WTC11 (cell line): ENCODE data around the gene CBFA2T2. TPM values are rescaled to one million over a fixed set of nuclear protein-coding genes. Genes with fewer than 3 reads are reported as not detected.
A peak's percentile ranks its signal among the peaks of the same experiment; 100 is the strongest.

Source experiments
- ATAC-seq: fragments of 200-7000 bp; cut with Tn5 transposase; 2 replicates; pipeline ENCODE4 v1.10.0; 2021; ENCODE audit warnings: mild to moderate bottlenecking, moderate library complexity
- CTCF ChIA-PET: fragments of 300-600 bp; sonication (Branson Sonifier 250); formaldehyde crosslinking; loops from one replicate; lab custom pipeline; 2021; ENCODE audit warnings: antibody characterized with exemption; lab: Charles Lee
- POLR2A ChIA-PET: fragments of 350-600 bp; sonication (Branson Sonifier 250); formaldehyde crosslinking; loops from one replicate; lab custom pipeline; 2021; ENCODE audit warnings: antibody characterized with exemption; lab: Charles Lee
- DNase-seq: peaks from one replicate; pipeline ENCODE4 v3.0.0; 2021; ENCODE audit warnings: low spot score
- H3K27ac Mint-ChIP-seq: 2 replicates; pipeline ENCODE4 v1.8.0; 2021; ENCODE audit warnings: mixed read lengths
- H3K27me3 Mint-ChIP-seq: 2 replicates; pipeline ENCODE4 v1.8.0; 2021; ENCODE audit warnings: low read depth, mild to moderate bottlenecking, moderate library complexity, mixed read lengths
- H3K36me3 Mint-ChIP-seq: 2 replicates; pipeline ENCODE4 v1.8.0; 2021; ENCODE audit warnings: mixed read lengths
- H3K4me1 Mint-ChIP-seq: 2 replicates; pipeline ENCODE4 v1.8.0; 2022; ENCODE audit warnings: mixed read lengths
- H3K4me3 Mint-ChIP-seq: 2 replicates; pipeline ENCODE4 v1.8.0; 2021; ENCODE audit warnings: mild to moderate bottlenecking, moderate library complexity, mixed read lengths
- H3K9me3 Mint-ChIP-seq: 2 replicates; pipeline ENCODE4 v1.8.0; 2021; ENCODE audit warnings: mixed read lengths
- ATF2 ChIP-seq: sonication (generic); formaldehyde crosslinking; IDR thresholded peaks from 2 replicates; pipeline ENCODE4 v1.8.1; 2022; ENCODE audit warnings: low read depth, missing genetic modification reagents, borderline replicate concordance
- CREB1 ChIP-seq: sonication (generic); formaldehyde crosslinking; IDR thresholded peaks from 2 replicates; pipeline ENCODE4 v1.8.0; 2023; ENCODE audit warnings: mild to moderate bottlenecking, missing genetic modification reagents
- ESRRA ChIP-seq: sonication (generic); formaldehyde crosslinking; IDR thresholded peaks from 2 replicates; pipeline ENCODE4 v1.8.1; 2022; ENCODE audit warnings: mild to moderate bottlenecking, missing genetic modification reagents, borderline replicate concordance
- ETV6 ChIP-seq: sonication (generic); formaldehyde crosslinking; IDR thresholded peaks from 2 replicates; pipeline ENCODE4 v1.8.1; 2022; ENCODE audit warnings: mild to moderate bottlenecking, missing genetic modification reagents
- GRHL2 ChIP-seq: fragments of 250-450 bp; sonication (Bioruptor Pico); IDR thresholded peaks from 2 replicates; pipeline ENCODE4 v1.8.0; 2022; ENCODE audit warnings: mild to moderate bottlenecking, moderate library complexity; ENCODE audit not compliant: insufficient replicate concordance, severe bottlenecking
- IRF2 ChIP-seq: sonication (generic); formaldehyde crosslinking; IDR thresholded peaks from 2 replicates; pipeline ENCODE4 v1.8.0; 2022; ENCODE audit warnings: low read depth, missing genetic modification reagents, borderline replicate concordance
- MXD4 ChIP-seq: fragments of 250-450 bp; sonication (Bioruptor Pico); IDR thresholded peaks from 2 replicates; pipeline ENCODE4 v1.8.0; 2021; ENCODE audit warnings: mild to moderate bottlenecking, moderate library complexity, borderline replicate concordance
- NR1H2 ChIP-seq: sonication (generic); formaldehyde crosslinking; IDR thresholded peaks from 2 replicates; pipeline ENCODE4 v1.9.0; 2021; ENCODE audit warnings: mild to moderate bottlenecking, moderate library complexity, missing genetic modification reagents
- SMAD3 ChIP-seq: sonication (generic); formaldehyde crosslinking; IDR thresholded peaks from 2 replicates; pipeline ENCODE4 v1.8.0; 2022; ENCODE audit warnings: missing genetic modification reagents, mild to moderate bottlenecking, borderline replicate concordance
- SMAD4 ChIP-seq: sonication (generic); formaldehyde crosslinking; IDR thresholded peaks from 2 replicates; pipeline ENCODE4 v1.8.0; 2022; ENCODE audit warnings: mild to moderate bottlenecking, missing genetic modification reagents
- SP1 ChIP-seq: sonication (generic); formaldehyde crosslinking; conservative IDR thresholded peaks from 2 replicates; pipeline ENCODE4 v1.8.1; 2022; ENCODE audit warnings: missing genetic modification reagents
- ZNF121 ChIP-seq: sonication (generic); formaldehyde crosslinking; IDR thresholded peaks from 2 replicates; pipeline ENCODE4 v1.8.0; 2023; ENCODE audit warnings: missing genetic modification reagents
- ZNF232 ChIP-seq: sonication (generic); formaldehyde crosslinking; IDR thresholded peaks from 2 replicates; pipeline ENCODE4 v1.8.0; 2022; ENCODE audit warnings: mild to moderate bottlenecking, missing genetic modification reagents
- ZNF263 ChIP-seq: sonication (generic); formaldehyde crosslinking; IDR thresholded peaks from 2 replicates; pipeline ENCODE4 v1.8.1; 2022; ENCODE audit warnings: low read depth, mild to moderate bottlenecking, moderate library complexity, missing genetic modification reagents
- ZNF317 ChIP-seq: sonication (generic); formaldehyde crosslinking; IDR thresholded peaks from 2 replicates; pipeline ENCODE4 v1.8.1; 2023; ENCODE audit warnings: low read depth, mild to moderate bottlenecking, moderate library complexity, missing genetic modification reagents, borderline replicate concordance
- ZNF671 ChIP-seq: fragments of 250-450 bp; sonication (Bioruptor Pico); IDR thresholded peaks from 2 replicates; pipeline ENCODE4 v1.8.0; 2021; ENCODE audit warnings: mild to moderate bottlenecking
- total RNA-seq: library from RNA; stranded (reverse); gene quantifications from 3 replicates; pipeline ENCODE4 v1.2.3, GENCODE V29; 2021
- TF ChIP-seq, protein P1 (sequence below): sonication (generic); formaldehyde crosslinking; conservative IDR thresholded peaks from 2 replicates; pipeline ENCODE4 v1.8.1; 2023; ENCODE audit warnings: mild to moderate bottlenecking, low read depth, missing genetic modification reagents, moderate library complexity
- TF ChIP-seq, protein P2 (sequence below): sonication (generic); formaldehyde crosslinking; IDR thresholded peaks from 2 replicates; pipeline ENCODE4 v1.8.1; 2022; ENCODE audit warnings: low read depth, mild to moderate bottlenecking, moderate library complexity, missing genetic modification reagents, borderline replicate concordance
- TF ChIP-seq, protein P3 (sequence below): sonication (generic); formaldehyde crosslinking; IDR thresholded peaks from 2 replicates; pipeline ENCODE4 v1.8.1; 2023; ENCODE audit warnings: mild to moderate bottlenecking, moderate library complexity, missing genetic modification reagents
- TF ChIP-seq, protein P4 (sequence below): sonication (generic); formaldehyde crosslinking; IDR thresholded peaks from 2 replicates; pipeline ENCODE4 v1.8.0; 2022; ENCODE audit warnings: mild to moderate bottlenecking, missing genetic modification reagents

Gene CBFA2T2
- total RNA-seq, 1 experiment from 2014 or later, result 22.1 TPM

GRCh38 chr20:33526769-33527168 lies 36.9 kb downstream of the CBFA2T2 start (continued):
- no peak for TF ChIP-seq IRF2 (CRISPR knock-in tag)
- TF ChIP-seq ZNF121 (CRISPR knock-in tag), result no peak
- no peak for TF ChIP-seq MXD4 (CRISPR knock-in tag)
- TF ChIP-seq ZNF317 (CRISPR knock-in tag), result no peak
- TF ChIP-seq, protein P1, sequence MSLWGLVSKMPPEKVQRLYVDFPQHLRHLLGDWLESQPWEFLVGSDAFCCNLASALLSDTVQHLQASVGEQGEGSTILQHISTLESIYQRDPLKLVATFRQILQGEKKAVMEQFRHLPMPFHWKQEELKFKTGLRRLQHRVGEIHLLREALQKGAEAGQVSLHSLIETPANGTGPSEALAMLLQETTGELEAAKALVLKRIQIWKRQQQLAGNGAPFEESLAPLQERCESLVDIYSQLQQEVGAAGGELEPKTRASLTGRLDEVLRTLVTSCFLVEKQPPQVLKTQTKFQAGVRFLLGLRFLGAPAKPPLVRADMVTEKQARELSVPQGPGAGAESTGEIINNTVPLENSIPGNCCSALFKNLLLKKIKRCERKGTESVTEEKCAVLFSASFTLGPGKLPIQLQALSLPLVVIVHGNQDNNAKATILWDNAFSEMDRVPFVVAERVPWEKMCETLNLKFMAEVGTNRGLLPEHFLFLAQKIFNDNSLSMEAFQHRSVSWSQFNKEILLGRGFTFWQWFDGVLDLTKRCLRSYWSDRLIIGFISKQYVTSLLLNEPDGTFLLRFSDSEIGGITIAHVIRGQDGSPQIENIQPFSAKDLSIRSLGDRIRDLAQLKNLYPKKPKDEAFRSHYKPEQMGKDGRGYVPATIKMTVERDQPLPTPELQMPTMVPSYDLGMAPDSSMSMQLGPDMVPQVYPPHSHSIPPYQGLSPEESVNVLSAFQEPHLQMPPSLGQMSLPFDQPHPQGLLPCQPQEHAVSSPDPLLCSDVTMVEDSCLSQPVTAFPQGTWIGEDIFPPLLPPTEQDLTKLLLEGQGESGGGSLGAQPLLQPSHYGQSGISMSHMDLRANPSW (CRISPR knock-in tag), result no peak
- TF ChIP-seq ZNF263 (CRISPR knock-in tag), result no peak

DNA sequence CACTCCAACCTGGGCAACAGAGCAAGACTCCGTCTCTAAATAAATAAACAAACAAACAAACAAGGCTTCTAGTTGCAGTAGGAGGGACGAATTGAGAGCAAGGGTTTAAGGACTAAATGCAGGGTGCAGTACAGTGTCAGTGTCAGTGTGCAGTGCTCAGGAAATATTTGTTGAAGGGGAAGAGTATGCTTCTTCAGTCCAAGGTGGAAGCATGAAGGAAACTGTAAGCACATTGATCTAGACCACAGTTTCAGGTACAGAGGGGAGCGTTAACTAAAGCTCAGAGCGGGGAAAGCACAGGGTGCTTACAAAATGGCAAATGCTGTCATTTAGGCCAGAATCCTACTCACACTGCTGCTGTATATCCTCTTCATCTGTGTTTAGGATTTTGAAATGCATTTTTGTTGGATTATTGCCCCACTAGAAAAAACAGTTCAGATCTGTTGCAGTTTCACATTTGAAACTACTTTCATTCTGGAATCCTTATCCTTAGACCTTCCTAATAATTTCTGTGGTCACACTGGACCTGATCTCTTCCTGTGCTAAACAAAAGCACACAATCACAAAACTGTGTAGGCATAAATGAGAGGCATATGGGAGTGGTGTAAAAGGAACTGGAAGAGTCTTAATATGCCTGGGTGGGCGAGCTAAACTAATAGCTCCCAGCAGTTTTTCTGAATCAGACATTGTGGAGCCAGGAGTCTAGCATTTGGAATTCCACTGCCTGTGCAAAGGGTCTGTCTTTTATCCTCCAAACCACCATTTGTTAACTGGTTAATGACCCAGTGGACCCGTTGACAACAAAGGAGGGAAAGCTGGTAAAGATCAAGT lies 41.4 kb downstream of the CBFA2T2 start:
- Mint-ChIP-seq H3K27me3 (no peaks in the 10 kb centered on the region), H3K27ac (peak overlapping the region; percentile 31), H3K9me3 (no peaks in the 10 kb centered on the region), H3K4me3 (no peak overlapping the region), H3K36me3 (no peaks in the 10 kb centered on the region; the same call in 1 of the 2 replicates)
- no peak for DNase-seq
- POLR2A ChIA-PET, result no interaction called here
- TF ChIP-seq CREB1 (no peak), NR1H2 (no peak), SP1 (CRISPR knock-in tag) (no peak), ESRRA (CRISPR knock-in tag) (no peak), ZNF671 (no peak), SMAD4 (CRISPR knock-in tag) (no peak), SMAD3 (CRISPR knock-in tag) (no peak), GRHL2 (no peak)
- TF ChIP-seq, protein P2, sequence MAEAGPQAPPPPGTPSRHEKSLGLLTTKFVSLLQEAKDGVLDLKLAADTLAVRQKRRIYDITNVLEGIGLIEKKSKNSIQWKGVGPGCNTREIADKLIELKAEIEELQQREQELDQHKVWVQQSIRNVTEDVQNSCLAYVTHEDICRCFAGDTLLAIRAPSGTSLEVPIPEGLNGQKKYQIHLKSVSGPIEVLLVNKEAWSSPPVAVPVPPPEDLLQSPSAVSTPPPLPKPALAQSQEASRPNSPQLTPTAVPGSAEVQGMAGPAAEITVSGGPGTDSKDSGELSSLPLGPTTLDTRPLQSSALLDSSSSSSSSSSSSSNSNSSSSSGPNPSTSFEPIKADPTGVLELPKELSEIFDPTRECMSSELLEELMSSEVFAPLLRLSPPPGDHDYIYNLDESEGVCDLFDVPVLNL (CRISPR knock-in tag), result no peak
- TF ChIP-seq, all 79 proteins: peak for 0
- CTCF ChIA-PET, result interaction anchor here (1.3 to 1.7 kb wide), 2 partner anchors 16 to 74 kb away, joined by 4 to 6 read pairs; no protein-coding TSS in a partner anchor
- H3K4me1 Mint-ChIP-seq, result peaks cover 3% of the 10 kb centered on the region; the same call in 1 of the 2 replicates
- no peak for ATAC-seq

DNA sequence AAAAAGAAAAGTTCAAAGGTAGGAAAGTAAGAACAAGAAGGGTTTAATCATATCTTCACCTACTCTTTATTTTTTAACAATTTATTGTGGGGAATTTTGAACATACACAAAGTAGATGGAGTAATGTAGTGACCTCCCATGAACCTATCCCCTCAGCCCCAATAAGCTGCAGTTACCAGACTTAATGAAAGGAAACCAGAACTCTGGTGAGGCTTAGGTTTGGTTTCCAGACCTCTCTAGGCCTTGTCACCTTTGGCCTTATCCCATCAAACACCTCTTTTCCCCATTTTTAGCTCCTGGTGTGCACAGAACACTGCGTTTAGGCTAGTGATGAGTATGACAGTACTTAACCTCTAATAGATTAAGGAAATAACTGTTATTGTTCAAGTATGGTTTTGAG lies 42.0 kb downstream of the CBFA2T2 start:
- ATAC-seq (no peak), DNase-seq (no peak)
- H3K36me3 Mint-ChIP-seq, result peaks cover 2% of the 10 kb centered on the region
- H3K27ac Mint-ChIP-seq, result no peak overlapping the region
- no peak overlapping the region for H3K4me3 Mint-ChIP-seq
- CTCF ChIA-PET, result interaction anchor here (1.3 to 1.7 kb wide), 2 partner anchors 16 to 74 kb away, joined by 4 to 6 read pairs; no protein-coding TSS in a partner anchor
- POLR2A ChIA-PET, result interaction anchor here (0.7 kb wide), 1 partner anchor 13 kb away, joined by 4 read pairs; no protein-coding TSS in a partner anchor
- no peaks in the 10 kb centered on the region for H3K27me3 Mint-ChIP-seq
- peaks cover under 1% of the 10 kb centered on the region; the same call in 1 of the 2 replicates for H3K4me1 Mint-ChIP-seq
- H3K9me3 Mint-ChIP-seq, result peaks cover under 1% of the 10 kb centered on the region
- TF ChIP-seq ETV6 (CRISPR knock-in tag), result no peak
- no peak for TF ChIP-seq NR1H2
- TF ChIP-seq ZNF232 (CRISPR knock-in tag), result no peak
- TF ChIP-seq, protein P3, sequence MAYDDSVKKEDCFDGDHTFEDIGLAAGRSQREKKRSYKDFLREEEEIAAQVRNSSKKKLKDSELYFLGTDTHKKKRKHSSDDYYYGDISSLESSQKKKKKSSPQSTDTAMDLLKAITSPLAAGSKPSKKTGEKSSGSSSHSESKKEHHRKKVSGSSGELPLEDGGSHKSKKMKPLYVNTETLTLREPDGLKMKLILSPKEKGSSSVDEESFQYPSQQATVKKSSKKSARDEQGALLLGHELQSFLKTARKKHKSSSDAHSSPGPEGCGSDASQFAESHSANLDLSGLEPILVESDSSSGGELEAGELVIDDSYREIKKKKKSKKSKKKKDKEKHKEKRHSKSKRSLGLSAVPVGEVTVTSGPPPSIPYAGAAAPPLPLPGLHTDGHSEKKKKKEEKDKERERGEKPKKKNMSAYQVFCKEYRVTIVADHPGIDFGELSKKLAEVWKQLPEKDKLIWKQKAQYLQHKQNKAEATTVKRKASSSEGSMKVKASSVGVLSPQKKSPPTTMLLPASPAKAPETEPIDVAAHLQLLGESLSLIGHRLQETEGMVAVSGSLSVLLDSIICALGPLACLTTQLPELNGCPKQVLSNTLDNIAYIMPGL (CRISPR knock-in tag), result no peak
- TF ChIP-seq IRF2 (CRISPR knock-in tag), result no peak
- TF ChIP-seq ATF2 (CRISPR knock-in tag), result no peak
- TF ChIP-seq, protein P4, sequence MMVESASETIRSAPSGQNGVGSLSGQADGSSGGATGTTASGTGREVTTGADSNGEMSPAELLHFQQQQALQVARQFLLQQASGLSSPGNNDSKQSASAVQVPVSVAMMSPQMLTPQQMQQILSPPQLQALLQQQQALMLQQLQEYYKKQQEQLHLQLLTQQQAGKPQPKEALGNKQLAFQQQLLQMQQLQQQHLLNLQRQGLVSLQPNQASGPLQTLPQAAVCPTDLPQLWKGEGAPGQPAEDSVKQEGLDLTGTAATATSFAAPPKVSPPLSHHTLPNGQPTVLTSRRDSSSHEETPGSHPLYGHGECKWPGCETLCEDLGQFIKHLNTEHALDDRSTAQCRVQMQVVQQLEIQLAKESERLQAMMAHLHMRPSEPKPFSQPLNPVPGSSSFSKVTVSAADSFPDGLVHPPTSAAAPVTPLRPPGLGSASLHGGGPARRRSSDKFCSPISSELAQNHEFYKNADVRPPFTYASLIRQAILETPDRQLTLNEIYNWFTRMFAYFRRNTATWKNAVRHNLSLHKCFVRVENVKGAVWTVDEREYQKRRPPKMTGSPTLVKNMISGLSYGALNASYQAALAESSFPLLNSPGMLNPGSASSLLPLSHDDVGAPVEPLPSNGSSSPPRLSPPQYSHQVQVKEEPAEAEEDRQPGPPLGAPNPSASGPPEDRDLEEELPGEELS (CRISPR knock-in tag), result no peak
